Activated CD4-positive, alpha-beta T cell treated with anti-CD3 and anti-CD28 coated beads, Interleukin-10, Interleukin-2, amounts not matched to agents 100 ng/mL and 50 ng/mL, durations not matched to agents 16 hours and 8 hours (primary cell): ENCODE results near the gene C6orf120.

Experiments
- DNase-seq: peaks from one replicate; pipeline ENCODE4 v3.0.0-alpha.2; 2020

Gene C6orf120

DNA sequence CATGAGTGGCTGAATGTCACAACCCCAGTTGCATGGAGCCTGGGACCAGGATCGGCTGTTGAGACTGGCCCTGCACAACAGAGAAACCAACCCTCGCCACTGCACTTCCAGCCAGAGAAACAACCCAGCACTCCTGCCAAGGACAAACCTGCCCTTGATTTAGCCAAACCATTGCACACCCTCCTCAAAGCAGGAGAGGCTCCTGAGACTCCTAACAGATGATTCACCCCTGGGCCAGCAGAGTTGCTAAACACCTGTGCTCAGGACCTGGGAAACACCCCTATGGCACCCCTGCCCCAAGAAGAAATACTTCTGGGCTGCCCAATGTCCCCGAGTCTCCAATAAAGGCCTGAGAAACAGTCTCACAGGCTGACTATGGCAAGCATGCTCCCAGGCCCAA lies 17.9 kb upstream of the C6orf120 start:
- no peak for DNase-seq

DNA sequence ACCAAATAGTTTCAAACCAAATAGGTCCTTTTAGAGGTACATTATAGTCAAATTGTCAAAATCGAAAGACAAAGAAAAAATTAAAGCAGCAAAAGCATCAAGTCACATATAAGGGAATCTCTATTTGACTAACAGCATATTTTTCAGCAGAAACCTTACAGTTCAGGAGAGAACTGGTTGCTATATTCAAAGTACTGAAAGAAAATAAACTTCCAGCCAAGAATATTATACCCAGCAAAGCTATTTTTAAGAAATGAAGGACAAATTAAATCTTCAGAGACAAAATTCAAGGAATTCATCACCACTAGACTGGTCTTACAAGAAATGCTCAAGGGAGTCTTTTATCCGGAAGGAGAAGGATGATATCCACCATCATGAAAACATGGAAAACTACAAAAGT lies 16.1 kb upstream of the C6orf120 start:
- no peak for DNase-seq

DNA sequence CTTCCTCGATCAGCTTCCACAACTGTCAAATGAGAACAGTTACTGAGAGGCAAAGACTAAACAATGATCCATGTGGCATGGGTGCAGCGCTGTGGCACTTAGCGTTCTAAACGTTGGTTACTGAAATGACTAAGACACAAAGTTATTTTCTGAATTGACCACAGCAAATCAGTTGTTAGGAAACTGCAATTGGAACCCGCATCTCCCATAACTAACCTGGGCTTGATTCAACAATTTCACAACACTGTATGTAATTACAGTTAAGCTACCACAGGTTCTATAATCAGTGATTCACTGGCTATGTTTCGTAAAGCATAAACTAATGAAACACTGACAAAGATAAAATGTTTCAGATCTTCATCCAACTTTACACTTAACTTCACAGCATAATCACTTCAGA lies 12.6 kb upstream of the C6orf120 start:
- peak; percentile 25 for DNase-seq

DNA sequence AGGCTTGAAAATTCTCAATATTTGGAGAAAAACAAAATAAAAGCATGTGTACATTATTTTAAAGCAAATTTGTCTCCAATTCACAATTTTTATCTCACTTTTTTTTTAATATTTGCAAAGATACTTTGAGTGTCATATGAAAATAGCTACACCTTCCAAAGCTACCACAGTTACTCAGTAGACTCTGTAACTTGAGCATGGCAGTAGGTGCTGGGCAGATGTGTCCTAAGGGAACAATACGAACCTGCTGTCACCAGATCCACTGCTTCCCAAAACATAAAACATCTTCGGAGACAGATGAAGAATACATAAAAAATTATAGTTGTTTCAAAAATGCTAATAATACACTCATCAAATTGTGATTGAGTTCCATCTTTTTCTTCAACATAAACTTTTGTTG lies 10.7 kb upstream of the C6orf120 start:
- no peak for DNase-seq

DNA sequence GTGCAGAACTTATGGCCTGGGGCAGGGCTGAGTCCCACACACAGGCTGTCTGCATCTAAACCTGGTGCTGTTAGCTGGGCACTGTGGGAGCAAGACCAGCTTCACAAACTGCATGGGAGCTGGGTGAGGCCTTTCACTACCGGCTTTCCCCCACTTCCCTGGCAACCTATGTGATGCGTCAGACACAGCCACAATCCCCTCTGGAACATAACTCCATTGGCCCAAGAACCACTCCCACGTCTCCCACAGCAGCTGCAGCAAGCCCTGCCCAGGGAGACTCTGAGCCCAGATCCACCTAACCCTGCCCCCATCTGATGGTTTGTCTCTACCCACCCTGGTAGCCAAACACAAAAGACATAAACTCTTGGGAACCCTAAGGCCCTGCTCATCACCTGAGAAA lies 9.4 kb upstream of the C6orf120 start:
- no peak for DNase-seq

DNA sequence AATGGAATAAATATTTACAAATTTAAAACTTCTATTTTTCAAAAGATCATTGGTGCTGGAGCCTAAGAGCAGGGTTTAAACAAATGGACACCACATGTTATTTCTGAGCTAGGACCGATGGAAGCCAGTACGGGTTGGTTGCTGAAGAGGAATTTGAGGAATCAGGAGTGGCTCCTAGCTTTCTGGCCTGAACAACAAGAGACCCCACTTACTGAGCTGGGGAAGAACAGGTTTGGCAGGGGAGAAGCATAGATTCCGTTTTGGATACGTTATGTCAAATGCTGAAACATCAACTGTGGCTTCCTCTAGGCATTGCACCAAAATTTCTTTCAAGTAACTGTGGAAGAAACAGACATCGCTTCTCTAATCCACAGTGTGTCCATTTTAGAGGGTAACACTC lies 6.8 kb upstream of the C6orf120 start:
- no peak for DNase-seq

DNA sequence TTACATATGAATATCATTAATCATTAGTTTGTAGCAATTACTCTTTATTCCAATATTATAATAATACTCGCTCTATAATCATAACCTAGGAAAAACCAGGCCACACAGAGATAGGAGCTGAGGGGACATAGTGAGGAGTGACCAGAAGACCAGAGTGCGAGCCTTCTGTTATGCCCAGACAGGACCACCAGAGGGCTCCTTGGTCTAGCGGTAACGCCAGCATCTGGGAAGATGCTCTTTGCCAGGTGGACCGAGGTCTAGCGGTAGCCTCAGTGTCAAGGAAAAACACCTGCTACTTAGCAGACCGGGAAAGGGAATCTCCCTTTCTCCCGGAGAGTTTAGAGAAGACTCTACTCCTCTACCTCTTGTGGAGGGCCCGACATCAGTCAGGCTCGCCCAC lies 4.8 kb upstream of the C6orf120 start:
- DNase-seq, result peak; percentile 18

- DNase-seq, result no peak
These were observed 1.6 kb upstream of the C6orf120 start for GRCh38 chr6:169700296-169700695.

- no peak for DNase-seq
These were observed 494 bp upstream of the C6orf120 start for GRCh38 chr6:169701311-169701953.

GRCh38 chr6:169702840-169703246 lies 917 bp downstream of the C6orf120 start:
- DNase-seq, result no peak

DNA sequence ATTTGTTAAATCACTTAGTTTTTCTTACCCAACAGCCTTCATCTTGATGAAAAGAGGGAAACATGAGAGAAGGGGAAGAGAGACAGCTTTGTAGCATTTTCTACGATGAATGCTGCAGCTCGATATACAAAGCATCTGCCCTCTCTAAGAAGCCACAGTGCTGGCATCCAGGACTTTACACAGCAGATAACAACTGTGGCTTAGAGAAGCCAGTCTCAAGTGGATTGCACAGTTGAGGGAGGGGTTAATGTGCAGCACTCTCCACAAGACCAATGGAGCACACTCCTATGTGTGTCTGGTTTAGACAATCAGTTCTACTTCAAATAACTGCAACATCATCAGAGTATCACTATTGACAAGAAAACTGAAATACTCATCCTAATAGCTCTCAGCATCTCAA lies 5.8 kb downstream of the C6orf120 start:
- no peak for DNase-seq

DNA sequence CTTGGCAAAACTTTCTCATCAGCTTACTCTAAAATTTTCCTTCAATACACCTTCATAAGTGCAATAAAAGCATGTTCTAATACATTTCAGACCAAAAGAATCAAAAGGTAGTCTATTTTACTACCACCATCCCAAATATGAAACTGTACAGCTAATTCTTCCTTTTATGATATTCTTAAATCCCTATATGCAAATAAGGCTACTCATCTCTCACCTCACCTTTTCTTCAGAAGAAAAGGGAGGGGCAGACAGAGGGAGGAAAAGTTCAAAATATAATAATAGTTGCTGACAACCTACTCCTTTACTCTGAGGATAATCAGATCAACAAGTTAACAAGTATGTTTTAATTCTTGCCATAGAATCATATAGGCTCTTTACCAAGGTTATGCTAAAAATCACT lies 7.4 kb downstream of the C6orf120 start:
- no peak for DNase-seq

DNA sequence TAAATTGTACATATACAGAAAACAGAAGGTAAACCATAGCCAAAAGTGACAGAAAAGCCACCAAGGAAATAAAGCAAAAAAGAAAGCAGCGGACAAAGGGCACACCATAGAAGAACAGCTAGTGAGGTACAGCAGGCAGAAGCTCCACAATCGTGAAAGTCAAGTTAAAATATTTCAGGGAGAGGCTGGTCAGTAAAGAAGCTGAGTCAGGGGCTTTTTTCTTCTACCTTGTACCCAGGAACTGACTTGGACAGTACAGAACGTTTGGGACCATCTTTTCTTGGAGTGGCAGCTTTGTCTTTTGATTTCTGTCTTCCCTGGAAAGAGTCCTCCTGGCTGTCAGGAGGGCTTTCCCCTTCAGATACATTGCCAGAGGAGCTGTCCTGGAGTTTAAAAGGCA lies 8.1 kb downstream of the C6orf120 start:
- no peak for DNase-seq

GRCh38 chr6:169714178-169714577 lies 12.3 kb downstream of the C6orf120 start:
- no peak for DNase-seq

DNA sequence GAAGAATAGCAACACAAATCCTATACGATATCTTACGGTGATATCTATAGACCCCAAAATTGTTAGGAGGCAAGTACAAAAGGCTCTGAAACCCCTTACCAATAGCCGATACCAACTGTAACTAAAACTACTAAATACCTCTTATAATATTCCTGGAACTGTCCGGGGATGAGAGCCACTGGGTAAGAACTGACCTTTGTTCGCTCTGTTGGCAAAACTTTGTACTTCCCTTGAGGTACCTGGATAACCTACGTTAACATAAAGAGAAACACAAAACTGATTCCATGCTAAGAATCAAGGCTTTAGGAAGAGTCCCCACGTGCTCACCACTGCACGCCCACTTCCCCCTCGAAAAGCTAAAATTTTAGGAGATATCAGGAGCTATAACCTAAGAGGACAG lies 12.7 kb downstream of the C6orf120 start:
- DNase-seq, result no peak

GRCh38 chr6:169719117-169719516 lies 17.2 kb downstream of the C6orf120 start:
- no peak for DNase-seq

GRCh38 chr6:169720207-169720855 lies 18.4 kb downstream of the C6orf120 start:
- DNase-seq, result no peak

GRCh38 chr6:169722362-169723199 lies 20.7 kb downstream of the C6orf120 start:
- peak; percentile 38 for DNase-seq

DNA sequence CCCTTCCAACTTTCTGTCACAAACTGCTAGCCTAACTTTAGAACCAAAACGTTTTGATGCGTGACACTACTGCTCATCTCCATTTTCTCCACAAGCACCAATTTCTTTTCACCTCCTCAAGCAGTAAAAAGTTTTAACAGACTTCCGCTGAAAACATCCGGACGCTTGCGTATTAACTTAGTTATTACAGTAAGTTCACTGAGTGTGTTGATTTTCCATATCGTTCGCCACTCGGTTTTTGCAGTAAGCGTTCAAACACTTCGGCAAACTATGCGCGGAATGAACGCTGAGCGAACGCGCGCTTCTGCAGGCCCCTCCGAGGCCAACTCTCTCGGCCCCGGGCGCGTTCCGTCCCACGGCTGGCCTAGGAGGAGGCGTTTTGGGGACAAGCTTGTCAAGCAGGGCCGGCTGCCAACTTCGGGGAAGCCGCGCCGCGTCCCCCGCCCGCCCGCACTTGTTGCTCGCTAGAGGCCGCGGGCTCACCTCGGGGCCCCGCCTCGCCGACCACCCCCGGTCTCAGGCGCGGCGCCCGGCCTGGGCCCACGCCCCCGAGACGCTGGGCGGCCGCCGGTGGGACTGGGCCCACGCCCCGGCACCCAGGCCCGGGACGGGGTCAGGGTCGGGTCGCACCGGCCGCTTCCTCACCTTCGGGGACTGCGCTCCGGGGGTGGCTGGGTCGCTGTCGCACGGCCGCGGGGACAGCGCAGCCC lies 21.4 kb downstream of the C6orf120 start:
- peak; percentile 67 for DNase-seq

DNA sequence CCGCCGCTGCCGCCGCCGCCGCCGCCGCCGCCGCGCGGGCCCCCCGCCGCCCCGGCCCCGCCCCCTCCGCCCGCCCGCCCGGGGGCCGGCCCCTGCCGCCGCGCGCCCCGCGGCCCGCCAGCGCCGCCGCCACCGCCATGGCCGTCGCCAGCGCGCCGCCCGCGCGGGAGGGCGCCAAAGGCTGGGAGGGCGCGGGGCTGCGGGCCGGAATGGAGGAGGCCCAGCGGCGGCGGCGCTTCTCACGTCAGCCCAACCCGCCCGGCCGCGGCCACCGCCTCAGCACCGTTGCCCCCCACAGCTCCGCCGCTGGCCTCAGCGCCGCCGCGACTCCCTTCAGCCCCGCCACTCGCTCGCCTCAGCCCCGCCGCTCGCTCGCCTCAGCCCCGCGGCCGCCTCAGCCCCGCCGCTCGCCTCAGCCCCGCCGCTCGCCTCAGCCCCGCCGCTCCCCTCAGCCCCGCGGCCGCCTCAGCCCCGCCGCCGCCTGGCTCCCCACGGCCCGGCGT lies 22.1 kb downstream of the C6orf120 start:
- peak; percentile 41 for DNase-seq

GRCh38 chr6:169724494-169725124 lies 22.7 kb downstream of the C6orf120 start, which contains the start of gene PHF10:
Gene PHF10, minus strand, starts transcription at chr6:169724500. Its CDS starts 569 bp downstream, at chr6:169723931.
- DNase-seq, result peak; percentile 75
